KMS-11 (cell line): ENCODE data around the gene WDFY1.

Source experiments
- H2AFZ ChIP-seq: fragments of 200-600 bp; sonication (generic); 2 replicates; pipeline ENCODE4 v1.6.1; 2016; ENCODE audit warnings: antibody characterized with exemption, mixed run types, low read depth
- H3K27ac ChIP-seq: fragments of 200-600 bp; sonication (generic); 2 replicates; pipeline ENCODE4 v1.6.1; 2016; ENCODE audit warnings: mild to moderate bottlenecking, mixed run types
- H3K27me3 ChIP-seq: fragments of 200-600 bp; sonication (generic); 2 replicates; pipeline ENCODE4 v1.6.1; 2017; ENCODE audit warnings: mild to moderate bottlenecking, low read depth, mixed run types, moderate library complexity; ENCODE audit not compliant: insufficient read depth
- H3K36me3 ChIP-seq: fragments of 200-600 bp; sonication (generic); 2 replicates; pipeline ENCODE4 v1.6.1; 2017; ENCODE audit warnings: mild to moderate bottlenecking, mixed run types; ENCODE audit not compliant: insufficient read depth
- H3K4me1 ChIP-seq: fragments of 200-600 bp; sonication (generic); 2 replicates; pipeline ENCODE4 v1.6.1; 2016; ENCODE audit warnings: mild to moderate bottlenecking, low read depth, mixed run types; ENCODE audit not compliant: poor library complexity, severe bottlenecking
- H3K4me2 ChIP-seq: fragments of 200-600 bp; sonication (generic); 2 replicates; pipeline ENCODE4 v1.7.0; 2016; ENCODE audit warnings: mild to moderate bottlenecking, mixed run types
- H3K4me3 ChIP-seq: fragments of 200-600 bp; sonication (generic); IDR thresholded peaks from 2 replicates; pipeline ENCODE4 v1.6.1; 2017; ENCODE audit warnings: low read depth, low read length, mixed read lengths; ENCODE audit not compliant: insufficient read depth
- H3K79me2 ChIP-seq: fragments of 200-600 bp; sonication (generic); 2 replicates; pipeline ENCODE4 v1.6.1; 2016; ENCODE audit warnings: low read depth, mixed run types; ENCODE audit not compliant: insufficient read depth
- H3K9ac ChIP-seq: fragments of 200-600 bp; sonication (generic); 2 replicates; pipeline ENCODE4 v1.6.1; 2016; ENCODE audit warnings: mild to moderate bottlenecking, mixed run types
- H4K20me1 ChIP-seq: fragments of 200-600 bp; sonication (generic); 2 replicates; pipeline ENCODE4 v1.6.1; 2016; ENCODE audit warnings: mild to moderate bottlenecking, mixed run types; ENCODE audit not compliant: insufficient read depth
- TF ChIP-seq, protein P1 (sequence below): fragments of 200-600 bp; sonication (generic); conservative IDR thresholded peaks from 2 replicates; pipeline ENCODE4 v1.6.1; 2017; ENCODE audit warnings: low read depth, mild to moderate bottlenecking, antibody characterized with exemption, low read length, moderate library complexity, mixed read lengths

WDFY1 gene

DNA sequence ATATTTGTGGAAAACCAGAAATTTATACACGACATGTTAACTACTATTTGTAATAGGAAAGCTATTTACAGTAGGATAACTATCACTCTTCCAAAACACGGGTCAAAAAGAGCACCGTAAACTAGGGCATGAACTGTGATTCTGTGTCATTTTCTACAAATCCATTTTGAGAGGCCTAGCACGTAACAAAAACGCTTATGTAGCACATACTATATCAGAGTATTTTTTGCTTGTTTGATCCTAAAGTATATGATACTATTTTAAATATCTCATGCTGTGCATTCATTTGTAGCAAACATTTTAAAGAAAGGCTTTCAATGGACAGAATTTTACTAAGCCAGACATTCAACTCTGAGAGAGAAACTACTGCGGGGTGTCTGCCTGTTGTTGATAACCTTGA lies 45.1 kb downstream of the WDFY1 start:
- H4K20me1 ChIP-seq, result no peaks in the 10 kb centered on the region
- no peak overlapping the region for H3K27ac ChIP-seq
- H2AFZ ChIP-seq, result no peak overlapping the region
- no peaks in the 10 kb centered on the region for H3K79me2 ChIP-seq
- TF ChIP-seq, protein P1, sequence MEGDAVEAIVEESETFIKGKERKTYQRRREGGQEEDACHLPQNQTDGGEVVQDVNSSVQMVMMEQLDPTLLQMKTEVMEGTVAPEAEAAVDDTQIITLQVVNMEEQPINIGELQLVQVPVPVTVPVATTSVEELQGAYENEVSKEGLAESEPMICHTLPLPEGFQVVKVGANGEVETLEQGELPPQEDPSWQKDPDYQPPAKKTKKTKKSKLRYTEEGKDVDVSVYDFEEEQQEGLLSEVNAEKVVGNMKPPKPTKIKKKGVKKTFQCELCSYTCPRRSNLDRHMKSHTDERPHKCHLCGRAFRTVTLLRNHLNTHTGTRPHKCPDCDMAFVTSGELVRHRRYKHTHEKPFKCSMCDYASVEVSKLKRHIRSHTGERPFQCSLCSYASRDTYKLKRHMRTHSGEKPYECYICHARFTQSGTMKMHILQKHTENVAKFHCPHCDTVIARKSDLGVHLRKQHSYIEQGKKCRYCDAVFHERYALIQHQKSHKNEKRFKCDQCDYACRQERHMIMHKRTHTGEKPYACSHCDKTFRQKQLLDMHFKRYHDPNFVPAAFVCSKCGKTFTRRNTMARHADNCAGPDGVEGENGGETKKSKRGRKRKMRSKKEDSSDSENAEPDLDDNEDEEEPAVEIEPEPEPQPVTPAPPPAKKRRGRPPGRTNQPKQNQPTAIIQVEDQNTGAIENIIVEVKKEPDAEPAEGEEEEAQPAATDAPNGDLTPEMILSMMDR, result no peak
- no peaks in the 10 kb centered on the region for H3K36me3 ChIP-seq
- H3K4me1 ChIP-seq, result peaks cover 29% of the 10 kb centered on the region
- no peak overlapping the region for H3K9ac ChIP-seq
- no peak overlapping the region for H3K4me2 ChIP-seq
- no peaks in the 10 kb centered on the region for H3K27me3 ChIP-seq
- H3K4me3 ChIP-seq, result no peak overlapping the region

DNA sequence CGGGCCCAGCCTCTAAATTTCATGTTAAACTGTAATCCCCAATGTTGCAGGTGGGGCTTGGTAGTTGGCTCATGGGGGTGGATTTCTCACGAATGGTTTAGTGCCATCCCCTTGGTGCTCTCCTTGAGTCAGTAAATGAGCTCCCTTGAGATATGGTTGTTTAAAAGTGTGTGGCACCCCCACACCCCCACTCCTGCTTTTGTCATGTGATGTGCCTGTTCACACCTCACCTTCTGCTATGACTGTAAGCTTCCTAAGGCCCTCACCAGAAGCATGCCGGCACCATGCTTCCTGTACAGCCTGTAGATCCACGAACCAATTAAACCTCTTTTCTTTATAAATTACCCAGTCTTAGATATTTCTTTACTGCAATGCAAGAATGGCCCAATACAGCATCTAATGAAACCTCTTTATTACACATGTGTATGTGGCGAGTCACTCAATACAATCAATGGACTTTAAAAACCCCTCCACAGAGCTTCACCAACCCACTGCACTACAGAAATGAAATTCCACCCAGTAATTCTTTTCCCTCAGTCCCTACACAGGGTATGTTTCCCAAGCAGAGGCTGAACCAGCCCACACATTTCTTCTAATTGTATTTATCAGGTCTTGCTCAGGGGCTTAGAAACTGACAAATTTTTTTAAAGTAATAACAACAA lies 47.3 kb downstream of the WDFY1 start:
- H3K4me3 ChIP-seq, result no peak overlapping the region
- no peaks in the 10 kb centered on the region for H4K20me1 ChIP-seq
- H3K9ac ChIP-seq, result no peak overlapping the region
- H3K79me2 ChIP-seq, result no peaks in the 10 kb centered on the region
- TF ChIP-seq, protein P1, result no peak
- no peak overlapping the region for H3K27ac ChIP-seq
- H3K36me3 ChIP-seq, result no peaks in the 10 kb centered on the region
- H3K4me1 ChIP-seq, result peaks cover 36% of the 10 kb centered on the region
- H2AFZ ChIP-seq, result no peak overlapping the region
- no peak overlapping the region for H3K4me2 ChIP-seq
- H3K27me3 ChIP-seq, result no peaks in the 10 kb centered on the region

DNA sequence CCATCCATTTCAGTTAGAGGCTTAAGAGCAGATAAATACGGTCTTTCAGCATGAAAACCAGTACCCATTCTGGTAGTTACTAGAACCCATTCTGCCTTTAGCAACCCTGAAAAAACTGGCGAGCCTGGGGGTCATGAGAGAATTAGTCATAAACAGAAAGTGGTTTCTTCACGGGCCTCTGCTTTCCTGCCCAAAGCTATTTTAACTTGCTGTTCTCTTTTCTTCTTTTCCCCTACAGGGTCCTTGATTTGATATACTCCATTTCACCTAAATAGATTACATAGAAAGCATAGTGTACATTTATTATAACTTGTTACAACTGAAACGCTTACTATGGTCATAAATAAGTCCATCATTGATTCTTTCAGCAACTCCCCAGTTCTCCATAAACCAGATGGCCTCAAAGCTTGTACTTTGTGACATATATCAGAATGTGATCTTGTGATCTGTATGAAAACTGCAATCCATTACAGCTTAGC lies 48.3 kb downstream of the WDFY1 start:
- peak overlapping the region; percentile 59 for H3K4me2 ChIP-seq
- H3K27ac ChIP-seq, result peak overlapping the region; percentile 32; the same call in 1 of the 2 replicates
- no peak overlapping the region for H3K4me3 ChIP-seq
- TF ChIP-seq, protein P1, result no peak
- H2AFZ ChIP-seq, result no peak overlapping the region
- H4K20me1 ChIP-seq, result no peaks in the 10 kb centered on the region
- H3K36me3 ChIP-seq, result no peaks in the 10 kb centered on the region
- peaks cover 33% of the 10 kb centered on the region for H3K4me1 ChIP-seq
- H3K79me2 ChIP-seq, result no peaks in the 10 kb centered on the region
- no peak overlapping the region for H3K9ac ChIP-seq
- no peaks in the 10 kb centered on the region for H3K27me3 ChIP-seq

DNA sequence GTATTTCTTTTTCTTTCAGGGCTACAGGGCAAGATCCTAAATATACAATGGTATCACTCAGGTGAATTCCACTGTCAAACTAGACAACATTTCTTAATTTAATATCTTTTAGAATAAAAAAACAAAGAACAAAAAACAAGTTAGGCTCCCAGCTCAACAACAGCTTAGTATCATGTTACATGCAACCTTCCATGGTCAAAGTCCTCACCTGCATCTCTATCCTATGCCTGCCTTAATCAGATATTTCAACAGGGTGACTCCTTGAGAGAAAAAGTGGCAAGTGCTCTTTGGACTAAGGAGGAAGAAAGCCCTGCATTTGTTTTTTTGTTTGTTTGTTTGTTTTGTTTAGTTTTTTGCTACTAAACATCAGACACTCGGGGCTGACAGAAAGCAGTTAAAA lies 50.2 kb downstream of the WDFY1 start:
- no peak overlapping the region for H3K4me3 ChIP-seq
- H3K9ac ChIP-seq, result no peak overlapping the region
- TF ChIP-seq, protein P1, result no peak
- H3K4me2 ChIP-seq, result no peak overlapping the region
- H3K79me2 ChIP-seq, result no peaks in the 10 kb centered on the region
- H3K4me1 ChIP-seq, result peaks cover 31% of the 10 kb centered on the region
- no peak overlapping the region for H3K27ac ChIP-seq
- H3K27me3 ChIP-seq, result no peaks in the 10 kb centered on the region
- no peaks in the 10 kb centered on the region for H3K36me3 ChIP-seq
- no peak overlapping the region for H2AFZ ChIP-seq
- H4K20me1 ChIP-seq, result no peaks in the 10 kb centered on the region
